OCI-LY3 (cell line): ENCODE results near the gene FRYL.

Experiments used
- CTCF ChIP-seq: fragments of 200-600, 300-600 bp; sonication (generic); IDR thresholded peaks from 2 replicates; pipeline ENCODE4 v1.5.1; 2014; ENCODE audit warnings: antibody characterized with exemption, low read length, low read depth
- EZH2phosphoT487 ChIP-seq: fragments of 200-600 bp; shearing (Covaris generic); IDR thresholded peaks from 2 replicates; pipeline ENCODE4 v1.6.1; 2018; ENCODE audit warnings: antibody characterized with exemption, mixed run types, low read depth

DNA sequence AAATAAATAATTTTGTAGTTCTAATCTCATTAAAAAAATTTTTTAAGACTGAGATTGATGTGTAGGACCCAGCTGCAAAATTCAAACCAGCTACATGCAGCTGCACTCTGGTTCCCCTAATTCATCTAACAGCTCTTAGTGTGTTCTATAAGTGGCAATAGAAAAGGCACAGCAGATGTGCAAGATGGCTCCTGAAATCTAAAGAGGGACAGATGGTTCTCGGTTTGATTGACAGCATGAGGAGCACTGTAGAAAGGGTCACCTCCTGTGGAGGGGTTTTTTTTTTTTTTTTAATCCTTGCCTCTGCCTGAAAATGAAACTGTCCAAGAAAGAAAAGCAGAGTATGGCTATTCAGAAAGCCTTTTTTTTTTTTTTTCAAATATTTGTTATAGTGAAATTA is 33.9 kb upstream of the FRYL start:
- TF ChIP-seq CTCF (no peak), EZH2phosphoT487 (no peak)
